GM23338 (cell line): ENCODE data around the gene CLEC6A. TPM values are rescaled to one million over a fixed set of nuclear protein-coding genes. Genes with fewer than 3 reads are reported as not detected.
A peak's percentile ranks its signal among the peaks of the same experiment; 100 is the strongest.

ENCODE experiments used
- ATAC-seq: fragments of 200-7000 bp; cut with Tn5 transposase; 3 replicates; pipeline ENCODE4 v1.9.1; 2020
- DNase-seq: peaks from one replicate; pipeline ENCODE4 v3.0.0-alpha.2; 2015; ENCODE audit warnings: low spot score
- H2AFZ ChIP-seq: fragments of 200-600 bp; sonication (generic); 2 replicates; pipeline ENCODE4 v1.8.0; 2016; ENCODE audit warnings: antibody characterized with exemption, mild to moderate bottlenecking, moderate library complexity
- H3F3A ChIP-seq: fragments of 200-600 bp; sonication (generic); replicated peaks from 2 replicates; pipeline ENCODE4 v1.8.0; 2017; ENCODE audit warnings: antibody characterized with exemption, mixed run types, low read depth
- H3K27ac ChIP-seq: fragments of 200-600 bp; sonication (generic); 2 replicates; pipeline ENCODE4 v1.6.1; 2016; ENCODE audit warnings: low read depth
- H3K27me3 ChIP-seq: fragments of 200-600 bp; sonication (generic); 2 replicates; pipeline ENCODE4 v1.8.0; 2016; ENCODE audit warnings: mild to moderate bottlenecking, mixed run types, moderate library complexity; ENCODE audit not compliant: insufficient read depth
- H3K36me3 ChIP-seq: fragments of 200-600 bp; sonication (generic); 2 replicates; pipeline ENCODE4 v1.8.0; 2016; ENCODE audit warnings: mild to moderate bottlenecking; ENCODE audit not compliant: insufficient read depth
- H3K4me1 ChIP-seq: fragments of 200-600 bp; sonication (generic); 2 replicates; pipeline ENCODE4 v1.8.0; 2016; ENCODE audit warnings: mild to moderate bottlenecking, moderate library complexity; ENCODE audit not compliant: insufficient read depth
- H3K4me2 ChIP-seq: fragments of 200-600 bp; sonication (generic); 2 replicates; pipeline ENCODE4 v1.7.1; 2017; ENCODE audit warnings: mixed run types
- H3K4me3 ChIP-seq: fragments of 200-600 bp; sonication (generic); 2 replicates; pipeline ENCODE4 v1.6.1; 2016; ENCODE audit warnings: mixed run types
- H3K79me2 ChIP-seq: fragments of 200-600 bp; sonication (generic); replicated peaks from 2 replicates; pipeline ENCODE4 v1.8.0; 2017; ENCODE audit warnings: mild to moderate bottlenecking; ENCODE audit not compliant: insufficient read depth
- H3K9me2 ChIP-seq: fragments of 200-600 bp; sonication (generic); 2 replicates; pipeline ENCODE4 v1.8.0; 2017; ENCODE audit not compliant: insufficient read depth
- H4K20me1 ChIP-seq: fragments of 200-600 bp; sonication (generic); replicated peaks from 2 replicates; pipeline ENCODE4 v1.8.0; 2017; ENCODE audit warnings: mild to moderate bottlenecking; ENCODE audit not compliant: insufficient read depth
- H3K27ac Mint-ChIP-seq: 2 replicates; pipeline ENCODE4 v1.8.0; 2020; ENCODE audit warnings: inconsistent platforms, mild to moderate bottlenecking, moderate library complexity, mixed read lengths
- H3K27me3 Mint-ChIP-seq: 3 replicates; pipeline ENCODE4 v1.8.0; 2022; ENCODE audit warnings: low read depth, mild to moderate bottlenecking, moderate library complexity, mixed read lengths, inconsistent platforms; ENCODE audit not compliant: insufficient read depth, poor library complexity
- H3K36me3 Mint-ChIP-seq: 3 replicates; pipeline ENCODE4 v1.8.0; 2021; ENCODE audit warnings: low read depth, mild to moderate bottlenecking, inconsistent platforms, moderate library complexity, mixed read lengths
- H3K4me1 Mint-ChIP-seq: 3 replicates; pipeline ENCODE4 v1.8.0; 2020; ENCODE audit warnings: mild to moderate bottlenecking, inconsistent platforms, mixed read lengths
- H3K4me3 Mint-ChIP-seq: 3 replicates; pipeline ENCODE4 v1.8.0; 2021; ENCODE audit warnings: moderate library complexity, mild to moderate bottlenecking, inconsistent platforms, mixed read lengths
- H3K9me3 Mint-ChIP-seq: 3 replicates; pipeline ENCODE4 v1.8.0; 2020; ENCODE audit warnings: moderate library complexity, mild to moderate bottlenecking, inconsistent platforms, mixed read lengths
- ETS1 ChIP-seq: IDR thresholded peaks from 2 replicates; pipeline ENCODE4 v1.6.1; 2016; ENCODE audit warnings: antibody characterized with exemption
- JUNB ChIP-seq: IDR thresholded peaks from one replicate; pipeline ENCODE4 v1.6.1; 2016; ENCODE audit warnings: antibody characterized with exemption; ENCODE audit not compliant: unreplicated experiment
- NANOG ChIP-seq: IDR thresholded peaks from 2 replicates; pipeline ENCODE4 v1.6.1; 2016; ENCODE audit warnings: antibody characterized with exemption, borderline replicate concordance
- ZNF462 ChIP-seq: fragments of 250-450 bp; sonication (Bioruptor Pico); IDR thresholded peaks from 2 replicates; pipeline ENCODE4 v1.5.0; 2020; ENCODE audit warnings: mild to moderate bottlenecking, moderate library complexity
- polyA plus RNA-seq: library from polyadenylated mRNA; unstranded; fragments of >200 nt; fragmentation: Nextera tagmentation; extraction: Ambion mirVana; gene quantifications from 2 replicates; pipeline ENCODE4 v1.2.1, GENCODE V29; 2016
- total RNA-seq: library from RNA; depleted of rRNA; stranded (reverse); fragments of >200 nt; shearing (Covaris generic); gene quantifications from 2 replicates; pipeline ENCODE4 v1.2.3, GENCODE V29; 2014

Gene CLEC6A
- total and polyA plus RNA-seq, 2 experiments from 2014 or later: not detected

GRCh38 chr12:8471090-8471489 lies 15.3 kb downstream of the CLEC6A start:
- Histone ChIP-seq H3K36me3 (no peaks in the 10 kb centered on the region), H2AFZ (no peak overlapping the region), H3K4me1 (peaks cover 15% of the 10 kb centered on the region), H3K9me2 (no peaks in the 10 kb centered on the region), H3K4me3 (no peak overlapping the region), H4K20me1 (no peaks in the 10 kb centered on the region), H3K27ac (no peak overlapping the region), H3K4me2 (no peak overlapping the region), H3K79me2 (no peaks in the 10 kb centered on the region), H3F3A (no peaks in the 10 kb centered on the region), H3K27me3 (no peaks in the 10 kb centered on the region)
- no peak for TF ChIP-seq JUNB
- Mint-ChIP-seq H3K36me3 (peaks cover 4% of the 10 kb centered on the region; the same call in 2 of the 3 replicates), H3K9me3 (peaks cover 16% of the 10 kb centered on the region), H3K4me1 (peaks cover 22% of the 10 kb centered on the region), H3K27me3 (no peaks in the 10 kb centered on the region), H3K27ac (no peak overlapping the region), H3K4me3 (no peak overlapping the region)
- ATAC-seq (no peak), DNase-seq (no peak)

- Histone ChIP-seq H3K36me3 (no peaks in the 10 kb centered on the region), H3K9me2 (no peaks in the 10 kb centered on the region), H3K4me3 (no peak overlapping the region; the same call in 1 of the 2 replicates), H2AFZ (no peak overlapping the region), H3K4me1 (peaks cover 24% of the 10 kb centered on the region), H4K20me1 (no peaks in the 10 kb centered on the region), H3K27me3 (no peaks in the 10 kb centered on the region), H3F3A (no peaks in the 10 kb centered on the region), H3K27ac (peak overlapping the region; percentile 27), H3K79me2 (no peaks in the 10 kb centered on the region), H3K4me2 (peak overlapping the region; percentile 25)
- DNase-seq: peak; percentile 53
- Mint-ChIP-seq H3K27me3 (no peaks in the 10 kb centered on the region), H3K36me3 (no peaks in the 10 kb centered on the region), H3K4me3 (no peak overlapping the region), H3K9me3 (no peaks in the 10 kb centered on the region), H3K27ac (no peak overlapping the region; the same call in 1 of the 2 replicates), H3K4me1 (peaks cover 34% of the 10 kb centered on the region)
- no peak for TF ChIP-seq JUNB
- peak; percentile 70; the same call in 1 of the 2 replicates for TF ChIP-seq NANOG
- no peak for TF ChIP-seq ETS1
- no peak for TF ChIP-seq ZNF462
- peak; percentile 97 for ATAC-seq
These were observed 19.9 kb downstream of the CLEC6A start for GRCh38 chr12:8475508-8476203.
